ENCODE results near the gene DDR2.
"Not testable (repeated sequence)": the region's sequence is repeated elsewhere in the genome, so short reads cannot be mapped to it uniquely, and the experiment has no call there.

The DDR2 gene

DNA sequence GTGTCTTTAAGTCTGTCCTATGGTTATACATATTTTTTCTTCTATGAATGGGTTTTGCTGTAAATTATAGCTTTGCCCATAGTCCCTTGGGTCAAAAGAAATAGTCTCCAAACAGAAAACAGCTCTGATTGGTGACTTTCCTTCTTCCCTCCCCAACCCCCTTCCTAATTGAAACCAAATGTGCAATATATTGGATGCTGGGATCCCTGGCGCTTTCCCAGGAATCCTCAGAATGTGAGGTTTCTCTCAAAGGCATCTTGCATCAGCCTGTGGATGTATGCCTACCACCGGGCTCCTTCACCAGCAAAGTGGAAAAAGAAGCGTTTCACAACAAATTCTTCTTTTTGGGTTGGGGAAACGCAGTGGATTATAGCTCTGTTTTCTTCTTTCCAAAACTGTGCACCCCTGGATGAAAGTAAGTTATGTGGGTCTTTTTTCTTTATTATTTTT lies at the start of gene DDR2:
TSS of gene DDR2 (plus strand) at position 248 of the 450 bp plus-strand sequence. CDS start 86,600 bp downstream, outside the sequence.
- TF ChIP-seq, protein P1, sequence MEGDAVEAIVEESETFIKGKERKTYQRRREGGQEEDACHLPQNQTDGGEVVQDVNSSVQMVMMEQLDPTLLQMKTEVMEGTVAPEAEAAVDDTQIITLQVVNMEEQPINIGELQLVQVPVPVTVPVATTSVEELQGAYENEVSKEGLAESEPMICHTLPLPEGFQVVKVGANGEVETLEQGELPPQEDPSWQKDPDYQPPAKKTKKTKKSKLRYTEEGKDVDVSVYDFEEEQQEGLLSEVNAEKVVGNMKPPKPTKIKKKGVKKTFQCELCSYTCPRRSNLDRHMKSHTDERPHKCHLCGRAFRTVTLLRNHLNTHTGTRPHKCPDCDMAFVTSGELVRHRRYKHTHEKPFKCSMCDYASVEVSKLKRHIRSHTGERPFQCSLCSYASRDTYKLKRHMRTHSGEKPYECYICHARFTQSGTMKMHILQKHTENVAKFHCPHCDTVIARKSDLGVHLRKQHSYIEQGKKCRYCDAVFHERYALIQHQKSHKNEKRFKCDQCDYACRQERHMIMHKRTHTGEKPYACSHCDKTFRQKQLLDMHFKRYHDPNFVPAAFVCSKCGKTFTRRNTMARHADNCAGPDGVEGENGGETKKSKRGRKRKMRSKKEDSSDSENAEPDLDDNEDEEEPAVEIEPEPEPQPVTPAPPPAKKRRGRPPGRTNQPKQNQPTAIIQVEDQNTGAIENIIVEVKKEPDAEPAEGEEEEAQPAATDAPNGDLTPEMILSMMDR (IDR thresholded peaks at IDR 0.05; ENCODE audit: insufficient read depth, missing control alignments) = no peak
- DNase-seq (ENCODE audit: insufficient read length, low spot score) = no peak
- FAIRE-seq = no peak

GRCh38 chr1:162582901-162583300 lies 49.4 kb upstream of the DDR2 start:
- not testable (repeated sequence) for DNase-seq (ENCODE audit: insufficient read length, low spot score); FAIRE-seq

DNA sequence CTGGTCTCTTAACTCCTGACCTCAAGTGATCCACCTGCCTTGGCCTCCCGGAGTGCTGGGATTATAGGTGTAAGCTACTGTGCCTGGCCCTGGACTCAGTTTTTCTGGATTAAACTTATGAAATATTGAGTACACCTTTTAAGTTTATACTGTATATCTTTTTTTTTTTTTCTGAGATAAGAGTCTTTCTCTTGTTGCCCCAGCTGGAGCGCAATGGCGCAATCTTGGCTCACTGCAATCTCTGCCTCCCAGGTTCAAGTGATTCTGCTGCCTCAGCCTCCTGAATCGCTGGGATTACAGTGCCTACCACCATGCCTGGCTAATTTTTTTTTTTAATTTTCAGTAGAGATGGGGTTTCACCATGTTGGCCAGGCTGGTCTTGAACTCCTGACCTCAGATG lies 47.2 kb upstream of the DDR2 start:
- not testable (repeated sequence) for DNase-seq (ENCODE audit: insufficient read length, low spot score); FAIRE-seq

DNA sequence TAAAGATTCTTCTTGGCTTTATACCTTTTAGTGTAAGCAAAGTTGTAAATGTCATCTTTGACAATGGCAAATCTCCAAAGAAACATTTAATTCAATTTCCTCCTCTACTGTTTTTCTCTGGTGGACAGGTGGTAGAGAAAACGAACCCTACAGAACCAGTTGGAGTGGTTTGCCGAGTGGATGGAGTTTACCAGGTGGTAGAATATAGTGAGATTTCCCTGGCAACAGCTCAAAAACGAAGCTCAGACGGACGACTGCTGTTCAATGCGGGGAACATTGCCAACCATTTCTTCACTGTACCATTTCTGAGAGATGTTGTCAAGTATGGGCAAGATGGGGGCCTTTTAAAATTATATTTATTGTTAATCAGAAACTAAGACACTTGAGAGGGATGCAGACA lies 44.9 kb upstream of the DDR2 start:
- TF ChIP-seq, protein P1 (IDR thresholded peaks at IDR 0.05; ENCODE audit: insufficient read depth, missing control alignments) = no peak
- no peak for DNase-seq (ENCODE audit: insufficient read length, low spot score)
- no peak for FAIRE-seq

DNA sequence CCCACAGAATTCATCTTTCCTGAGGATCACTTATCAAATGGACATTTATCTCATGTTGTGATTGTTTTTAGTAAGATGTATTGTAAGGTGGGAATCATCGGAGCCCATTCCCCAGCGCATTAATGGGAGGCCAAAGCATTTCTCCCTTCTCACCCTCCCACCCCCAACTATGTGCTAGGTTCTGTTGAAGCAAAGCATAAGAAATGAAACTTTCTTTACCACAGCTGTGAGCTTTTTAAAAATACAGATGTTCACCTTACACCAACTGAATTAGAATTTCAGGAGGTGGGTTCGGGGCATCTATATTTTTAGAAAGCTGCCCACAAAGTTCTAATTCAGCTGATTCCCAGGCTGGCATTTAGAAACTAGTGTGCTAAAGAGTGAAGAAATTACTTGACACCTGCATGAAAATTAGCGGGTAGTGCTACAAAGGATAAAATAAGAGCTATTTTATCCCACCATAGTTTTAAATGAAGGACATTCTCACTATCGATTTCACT lies 44.5 kb upstream of the DDR2 start:
- FAIRE-seq (peak; percentile 32), DNase-seq (ENCODE audit: insufficient read length, low spot score) (no peak)
- TF ChIP-seq, protein P1 (IDR thresholded peaks at IDR 0.05; ENCODE audit: insufficient read depth, missing control alignments) = no peak

DNA sequence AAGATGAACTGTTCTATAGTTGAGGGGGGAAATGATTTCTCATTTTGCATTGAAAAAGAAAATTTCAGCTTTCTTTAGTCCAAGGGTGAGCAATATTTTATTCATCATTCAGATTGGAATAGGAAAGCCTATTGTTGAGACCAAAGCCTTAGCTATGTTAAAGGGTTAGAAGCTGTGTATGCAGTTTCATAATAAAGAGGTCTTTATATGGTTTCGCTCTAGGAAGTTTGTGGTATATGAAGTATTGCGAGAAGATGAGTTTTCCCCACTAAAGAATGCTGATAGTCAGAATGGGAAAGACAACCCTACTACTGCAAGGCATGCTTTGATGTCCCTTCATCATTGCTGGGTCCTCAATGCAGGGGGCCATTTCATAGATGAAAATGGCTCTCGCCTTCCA lies 42.2 kb upstream of the DDR2 start:
- no peak for DNase-seq (ENCODE audit: insufficient read length, low spot score)
- FAIRE-seq = peak; percentile 11
- TF ChIP-seq, protein P1 (IDR thresholded peaks at IDR 0.05; ENCODE audit: insufficient read depth, missing control alignments) = no peak

GRCh38 chr1:162590686-162591085 lies 41.6 kb upstream of the DDR2 start:
- FAIRE-seq = no peak
- DNase-seq (ENCODE audit: insufficient read length, low spot score) = no peak
- TF ChIP-seq, protein P1 (IDR thresholded peaks at IDR 0.05; ENCODE audit: insufficient read depth, missing control alignments) = no peak

DNA sequence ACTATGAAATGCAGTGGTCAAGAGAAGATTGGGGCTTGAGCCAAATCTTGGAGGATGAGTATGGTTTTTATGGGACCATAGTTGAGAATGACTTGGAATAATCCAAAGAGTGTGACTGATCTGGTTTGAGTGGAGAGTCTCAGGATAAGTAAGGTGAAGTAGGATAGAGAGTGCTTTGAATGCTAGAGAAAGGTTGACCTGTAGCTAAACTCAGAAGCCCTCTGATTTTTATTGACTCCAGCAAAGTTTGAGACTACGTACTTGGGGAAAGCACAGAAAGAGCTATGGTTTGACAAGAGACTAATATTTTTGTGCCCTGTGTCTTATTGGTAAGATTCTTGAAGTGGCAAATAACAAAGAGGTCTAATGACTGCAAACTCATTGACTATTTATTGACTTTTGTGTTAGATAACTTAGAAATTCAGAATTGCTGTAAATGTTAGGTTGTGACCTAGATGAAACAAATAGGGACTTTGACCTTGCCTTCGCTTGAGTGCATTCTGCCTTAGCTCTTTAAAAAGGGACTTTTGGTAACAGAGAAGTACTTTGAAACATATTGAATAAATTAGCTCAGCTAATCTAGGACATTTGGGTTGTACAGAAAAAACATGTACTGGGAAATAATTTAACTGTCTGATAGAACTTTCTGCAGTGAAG lies 35.6 kb upstream of the DDR2 start:
- TF ChIP-seq, protein P1 (IDR thresholded peaks at IDR 0.05; ENCODE audit: insufficient read depth, missing control alignments) = no peak
- DNase-seq (ENCODE audit: insufficient read length, low spot score) (no peak), FAIRE-seq (peak; percentile 70)
